GM12878 (cell line): ENCODE results near the gene CYSLTR2. TPM values are rescaled to one million over a fixed set of nuclear protein-coding genes. Genes with fewer than 3 reads are reported as not detected.

Experiments
- ATAC-seq: fragments of 200-7000 bp; cut with Tn5 transposase; 3 replicates; pipeline ENCODE4 v1.9.1; 2020; ENCODE audit warnings: mild to moderate bottlenecking, moderate library complexity
- BruUV-seq: library from RNA; stranded (reverse); fragments of 400-500 nt; replicated peaks from 2 replicates; lab custom pipeline; 2021; lab: Mats Ljungman, UMichigan
- CTCF ChIA-PET: fragments of 300-600 bp; sonication (Branson Sonifier 250); formaldehyde crosslinking; extraction: SDS; loops from one replicate; lab custom pipeline; 2021; ENCODE audit warnings: inconsistent platforms; lab: Yijun Ruan, JAX
- POLR2A ChIA-PET: fragments of 350-600 bp; formaldehyde crosslinking; extraction: SDS; loops from one replicate; lab custom pipeline; 2021; ENCODE audit warnings: inconsistent platforms; lab: Charles Lee
- RAD21 ChIA-PET: fragments of 300-600 bp; sonication (Branson Sonifier 250); formaldehyde crosslinking; loops from one replicate; lab custom pipeline; 2023; ENCODE audit warnings: antibody characterized with exemption; ENCODE audit not compliant: unreplicated experiment; lab: Charles Lee
- SMC1A ChIA-PET: fragments of 300-600 bp; sonication (Branson Sonifier 250); formaldehyde crosslinking; loops from one replicate; lab custom pipeline; 2023; ENCODE audit not compliant: unreplicated experiment, uncharacterized antibody; lab: Charles Lee
- DNase-seq: peaks from one replicate; pipeline ENCODE4 v3.0.0-alpha.2; 2011; ENCODE audit warnings: low read depth, low spot score
- FAIRE-seq: peaks from 3 replicates; lab custom pipeline; 2011; peaks lifted over from hg19 to GRCh38; lab: Jason Lieb, UNC
- H2AFZ ChIP-seq: 2 replicates; pipeline ENCODE4 v1.6.0; 2011; ENCODE audit warnings: low read depth, low read length, control low read depth; ENCODE audit not compliant: control insufficient read depth
- H3K27ac ChIP-seq: 2 replicates; pipeline ENCODE4 v1.5.1; 2011; ENCODE audit warnings: control low read depth; ENCODE audit not compliant: control insufficient read depth, insufficient read depth
- H3K27me3 ChIP-seq, 2 experiments: replicated peaks in 1 of 2; 2 replicates each; pipeline versions ENCODE4 v1.6.0 to v1.6.1; 2011; ENCODE audit warnings: low read length in 1 of 2; ENCODE audit not compliant: control insufficient read depth in 2 of 2, insufficient read depth in 2 of 2
- H3K36me3 ChIP-seq, 2 experiments: 2 replicates each; pipeline ENCODE4 v1.5.1; 2011; ENCODE audit warnings: low read length in 1 of 2; ENCODE audit not compliant: control insufficient read depth in 2 of 2, insufficient read depth in 2 of 2
- H3K4me1 ChIP-seq: 2 replicates; pipeline ENCODE4 v1.6.1; 2011; ENCODE audit warnings: mild to moderate bottlenecking, low read length, moderate library complexity, mixed read lengths; ENCODE audit not compliant: control insufficient read depth, insufficient read depth
- H3K4me2 ChIP-seq: 2 replicates; pipeline ENCODE4 v1.6.0; 2011; ENCODE audit warnings: control low read depth; ENCODE audit not compliant: control insufficient read depth, insufficient read depth
- H3K4me3 ChIP-seq: fragments of 200-600 bp; sonication (generic); 2 replicates; pipeline ENCODE4 v1.5.1; 2016
- H3K79me2 ChIP-seq: 2 replicates; pipeline ENCODE4 v1.6.0; 2011; ENCODE audit warnings: low read length; ENCODE audit not compliant: control insufficient read depth, insufficient read depth
- H3K9ac ChIP-seq: 2 replicates; pipeline ENCODE4 v1.8.0; 2011; ENCODE audit warnings: low read length, control low read depth, mixed read lengths; ENCODE audit not compliant: control insufficient read depth, insufficient read depth
- H3K9me3 ChIP-seq: replicated peaks from 3 replicates; pipeline ENCODE4 v1.5.1; 2011; ENCODE audit warnings: mild to moderate bottlenecking, low read length; ENCODE audit not compliant: control insufficient read depth, insufficient read depth
- H4K20me1 ChIP-seq: 2 replicates; pipeline ENCODE4 v1.6.0; 2011; ENCODE audit not compliant: control insufficient read depth, insufficient read depth
- MLLT1 ChIP-seq: fragments of 450-650 bp; IDR thresholded peaks from 2 replicates; pipeline ENCODE4 v1.6.1; 2016; ENCODE audit warnings: mild to moderate bottlenecking
- PAX8 ChIP-seq: fragments of 450-650 bp; IDR thresholded peaks from 2 replicates; pipeline ENCODE4 v1.6.1; 2017; ENCODE audit warnings: mild to moderate bottlenecking, moderate library complexity
- RFX5 ChIP-seq: IDR thresholded peaks from 2 replicates; pipeline ENCODE4 v1.6.1; 2011; ENCODE audit warnings: low read depth, low read length, improper control_type of control experiment
- WGBS: methylation state at CpG from one replicate; pipeline ENCODE4 v1.1.6; 2016; ENCODE audit warnings: low lambda C conversion rate; ENCODE audit not compliant: insufficient replicate concordance, insufficient coverage; ENCODE audit errors: missing lambda C conversion rate; 5-methylcytosine and 5-hydroxymethylcytosine counted together
- in situ Hi-C: fragments of 300-500 bp; cut with MboI; formaldehyde crosslinking; loops from 9 replicates; pipeline ENCODE4 v1.14.3; 2018; ENCODE audit warnings: mixed read lengths
- intact Hi-C: fragments of 100-400 bp; cut with micrococcal nuclease; formaldehyde crosslinking; loops from one replicate; pipeline ENCODE4 v1.14.2; 2022; ENCODE audit not compliant: unreplicated experiment
- polyA plus RNA-seq, 11 experiments: library from polyadenylated mRNA; depleted of rRNA in 4 of 11; unstranded in 6 of 11; stranded (reverse) in 5 of 11; fragments of >200 nt; fragmentation: Nextera tagmentation in 4 of 11; fragmentation: Illumina TruSeq in 1 of 11; extraction: Ambion mirVana in 4 of 11; extraction: Trizol in 1 of 11; gene quantifications; 1 replicate in 1 of 11; 2 replicates in 10 of 11; pipeline versions ENCODE4 v1.2.1 to v1.2.3, GENCODE V29; 2011 to 2016; ENCODE audit warnings: inconsistent platforms in 2 of 11, missing spikeins in 2 of 11, low read depth in 1 of 11
- total RNA-seq, 4 experiments: library from RNA; depleted of rRNA in 3 of 4; stranded (reverse); fragments of >200 nt in 3 of 4; fragmentation: Illumina TruSeq in 1 of 4; extraction: Trizol in 1 of 4; gene quantifications; 2 replicates each; pipeline versions ENCODE4 v1.2.1 to v1.2.3, GENCODE V29; 2013 to 2021
- TF ChIP-seq, protein P1 (sequence below): fragments of 450-650 bp; formaldehyde crosslinking; IDR thresholded peaks from 2 replicates; pipeline ENCODE4 v1.4.0; 2020; ENCODE audit warnings: mild to moderate bottlenecking, moderate library complexity

The CYSLTR2 gene
- total and polyA plus RNA-seq, 10 of the 15 experiments (the other 5 are each of a cell fraction or from before 2014, with no cell fraction given), result 0.02 to 0.08 (median 0.03) TPM; not detected in 5

- no peak for TF ChIP-seq RFX5
- TF ChIP-seq, all 136 proteins: peak for 0
These were observed 84.6 kb downstream of the CYSLTR2 start (continued) for GRCh38 chr13:48738311-48738710.

DNA sequence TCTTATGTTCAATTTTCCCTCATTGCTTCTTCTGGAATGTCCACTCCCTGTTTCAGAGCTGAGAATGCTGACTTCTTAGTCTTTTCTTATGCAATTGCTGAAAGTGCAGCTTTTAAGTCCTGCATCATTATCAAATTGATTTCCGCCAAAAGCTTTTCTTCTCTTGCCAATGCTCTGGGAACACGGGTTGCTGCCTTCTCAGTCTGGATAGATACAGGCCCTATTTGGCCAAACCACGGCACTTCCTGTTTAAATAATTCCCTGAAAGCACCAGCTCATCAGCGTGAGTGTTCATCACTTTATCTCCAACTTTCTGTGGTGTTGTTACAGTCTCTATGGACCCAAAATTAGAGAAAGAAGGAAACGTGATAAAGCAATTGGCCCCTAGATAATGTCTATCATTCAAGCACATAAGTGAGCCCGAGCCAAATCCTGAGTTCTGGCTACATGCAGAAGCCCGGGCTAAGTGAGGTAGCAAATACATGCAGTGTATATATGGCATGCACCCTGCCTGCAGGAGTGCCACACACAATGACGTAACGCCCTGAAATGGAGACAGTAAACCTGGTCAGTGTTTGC lies 85.7 kb downstream of the CYSLTR2 start:
- SMC1A ChIA-PET, result no interaction called here
- DNase-seq (no peak), FAIRE-seq (no peak), ATAC-seq (no peak)
- CTCF ChIA-PET, result interaction anchor here (1.4 to 1.6 kb wide), 2 partner anchors 8 to 11 kb away, joined by 4 read pairs; no protein-coding TSS in a partner anchor
- in situ Hi-C loops, result no loop called here
- H3K4me2 ChIP-seq, result no peak overlapping the region
- no peak overlapping the region for H3K4me3 ChIP-seq
- H4K20me1 ChIP-seq, result no peaks in the 10 kb centered on the region
- RAD21 ChIA-PET, result interaction anchor here (1.0 kb wide), 1 partner anchor 10 kb away, joined by 3 read pairs; no protein-coding TSS in a partner anchor
- H3K4me1 ChIP-seq, result no peaks in the 10 kb centered on the region
- H2AFZ ChIP-seq, result no peak overlapping the region
- BruUV-seq, result no TSS peak
- H3K27ac ChIP-seq, result no peak overlapping the region
- no peak overlapping the region for H3K9ac ChIP-seq
- no peaks in the 10 kb centered on the region for H3K9me3 ChIP-seq
- H3K79me2 ChIP-seq, result no peaks in the 10 kb centered on the region
- no peaks in the 10 kb centered on the region for H3K36me3 ChIP-seq
- H3K27me3 ChIP-seq, result no peaks in the 10 kb centered on the region; a peak in 1 of 4 replicates
- intact Hi-C loops, result no loop called here
- WGBS, result 31% methylated on average over 9 of the region's 9 CpGs
- TF ChIP-seq, protein P1, sequence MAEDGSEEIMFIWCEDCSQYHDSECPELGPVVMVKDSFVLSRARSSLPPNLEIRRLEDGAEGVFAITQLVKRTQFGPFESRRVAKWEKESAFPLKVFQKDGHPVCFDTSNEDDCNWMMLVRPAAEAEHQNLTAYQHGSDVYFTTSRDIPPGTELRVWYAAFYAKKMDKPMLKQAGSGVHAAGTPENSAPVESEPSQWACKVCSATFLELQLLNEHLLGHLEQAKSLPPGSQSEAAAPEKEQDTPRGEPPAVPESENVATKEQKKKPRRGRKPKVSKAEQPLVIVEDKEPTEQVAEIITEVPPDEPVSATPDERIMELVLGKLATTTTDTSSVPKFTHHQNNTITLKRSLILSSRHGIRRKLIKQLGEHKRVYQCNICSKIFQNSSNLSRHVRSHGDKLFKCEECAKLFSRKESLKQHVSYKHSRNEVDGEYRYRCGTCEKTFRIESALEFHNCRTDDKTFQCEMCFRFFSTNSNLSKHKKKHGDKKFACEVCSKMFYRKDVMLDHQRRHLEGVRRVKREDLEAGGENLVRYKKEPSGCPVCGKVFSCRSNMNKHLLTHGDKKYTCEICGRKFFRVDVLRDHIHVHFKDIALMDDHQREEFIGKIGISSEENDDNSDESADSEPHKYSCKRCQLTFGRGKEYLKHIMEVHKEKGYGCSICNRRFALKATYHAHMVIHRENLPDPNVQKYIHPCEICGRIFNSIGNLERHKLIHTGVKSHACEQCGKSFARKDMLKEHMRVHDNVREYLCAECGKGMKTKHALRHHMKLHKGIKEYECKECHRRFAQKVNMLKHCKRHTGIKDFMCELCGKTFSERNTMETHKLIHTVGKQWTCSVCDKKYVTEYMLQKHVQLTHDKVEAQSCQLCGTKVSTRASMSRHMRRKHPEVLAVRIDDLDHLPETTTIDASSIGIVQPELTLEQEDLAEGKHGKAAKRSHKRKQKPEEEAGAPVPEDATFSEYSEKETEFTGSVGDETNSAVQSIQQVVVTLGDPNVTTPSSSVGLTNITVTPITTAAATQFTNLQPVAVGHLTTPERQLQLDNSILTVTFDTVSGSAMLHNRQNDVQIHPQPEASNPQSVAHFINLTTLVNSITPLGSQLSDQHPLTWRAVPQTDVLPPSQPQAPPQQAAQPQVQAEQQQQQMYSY (CRISPR knock-in tag), result no peak
- TF ChIP-seq MLLT1 (no peak), PAX8 (no peak)
- POLR2A ChIA-PET, result no interaction called here
